HG03139 (cell line): ENCODE measurements around the gene ALDH5A1.

Source experiments
- ATAC-seq: cut with Tn5 transposase; IDR thresholded peaks from one replicate; pipeline ENCODE4 v1.9.1; 2021; ENCODE audit not compliant: unreplicated experiment

Gene ALDH5A1

DNA sequence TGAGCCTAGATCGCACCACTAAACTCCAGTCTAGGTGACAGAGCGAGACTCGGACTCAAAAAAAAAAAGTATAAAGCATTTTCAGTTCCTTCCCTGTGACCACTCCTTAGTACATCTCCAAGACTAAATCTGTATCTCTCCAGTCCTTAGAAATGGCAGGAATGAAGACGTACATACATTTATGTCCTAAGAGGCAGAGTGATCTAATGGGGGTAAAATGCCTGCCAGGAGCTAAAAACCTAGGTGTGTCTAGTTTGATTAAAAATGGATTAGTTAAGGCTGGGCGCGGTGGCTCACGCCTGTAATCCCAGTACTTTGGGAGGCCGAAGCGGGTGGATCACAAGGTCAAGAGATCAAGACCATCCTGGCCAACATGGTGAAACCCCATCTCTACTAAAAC is 70.4 kb downstream of the ALDH5A1 start:
- no peak for ATAC-seq

DNA sequence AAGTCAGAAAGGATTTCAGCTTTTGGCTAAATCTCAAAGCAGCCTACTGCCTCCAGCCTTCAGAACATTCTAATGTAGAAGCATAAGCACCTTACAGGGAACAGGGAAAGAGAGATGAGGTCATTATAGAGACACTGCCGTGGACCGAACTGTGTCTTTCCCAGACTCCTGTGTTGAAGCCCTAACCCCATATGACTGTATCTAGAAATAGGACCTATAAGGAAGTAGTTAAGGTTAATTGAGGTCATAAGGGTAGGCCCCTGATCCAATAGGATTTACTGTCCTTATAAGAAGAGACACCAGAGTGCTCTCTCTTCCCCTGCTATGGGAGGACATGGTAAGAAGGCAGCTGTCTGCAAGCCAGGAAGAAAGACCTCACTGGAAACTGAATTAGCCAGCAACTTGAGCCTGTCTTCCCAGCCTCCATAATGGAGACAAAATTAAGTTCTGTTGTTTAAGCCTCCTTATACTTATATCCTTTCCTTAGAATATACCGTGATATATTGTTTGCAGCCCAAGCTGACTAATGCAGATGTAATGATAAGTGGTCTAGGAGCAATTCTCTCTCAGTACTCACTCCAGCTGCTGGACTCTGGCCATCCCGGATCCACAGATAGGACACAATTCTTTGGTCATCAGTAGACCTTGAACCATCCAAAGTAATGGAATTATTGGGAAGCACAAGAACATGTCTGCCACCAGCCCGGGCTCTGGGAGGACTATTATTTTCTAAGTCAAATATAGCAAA is 71.4 kb downstream of the ALDH5A1 start:
- no peak for ATAC-seq

DNA sequence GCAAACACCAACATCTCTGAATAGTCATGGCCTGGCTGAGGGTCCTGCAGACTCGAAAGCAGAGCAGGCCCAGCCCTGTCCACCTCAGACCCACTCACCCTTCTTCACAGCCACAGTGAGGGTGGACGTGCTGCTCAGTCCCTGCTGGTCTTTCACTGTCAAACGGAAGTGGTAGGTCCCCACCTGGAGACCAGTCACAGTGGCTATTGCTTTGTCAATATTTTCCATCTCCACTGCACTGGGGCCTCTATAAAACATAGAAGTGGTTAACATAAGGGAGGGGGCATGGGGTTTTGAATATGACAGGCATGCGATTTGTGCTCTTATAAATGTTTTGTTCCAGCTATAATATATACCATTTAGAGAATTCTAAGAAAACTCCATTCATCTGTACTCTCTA is 73.9 kb downstream of the ALDH5A1 start:
- no peak for ATAC-seq

DNA sequence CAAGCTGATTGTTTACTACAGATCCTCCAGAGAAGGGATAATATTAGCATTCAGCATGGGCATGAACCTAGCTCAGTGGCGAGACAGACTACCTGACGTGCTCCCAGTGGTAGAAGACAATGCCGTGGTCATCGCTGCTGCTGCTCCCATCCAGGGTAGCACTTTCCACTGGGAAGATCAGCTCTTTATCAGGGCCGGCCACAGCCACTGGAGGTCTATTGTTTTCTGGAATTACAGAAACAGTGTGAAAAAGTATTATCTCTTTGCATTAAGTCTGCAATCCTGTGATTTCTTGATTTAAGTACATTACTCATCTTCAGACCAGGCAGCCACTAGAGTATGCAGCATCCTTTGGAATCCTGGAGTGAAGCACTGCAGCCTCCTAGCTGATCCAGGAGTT is 75.0 kb downstream of the ALDH5A1 start:
- no peak for ATAC-seq

DNA sequence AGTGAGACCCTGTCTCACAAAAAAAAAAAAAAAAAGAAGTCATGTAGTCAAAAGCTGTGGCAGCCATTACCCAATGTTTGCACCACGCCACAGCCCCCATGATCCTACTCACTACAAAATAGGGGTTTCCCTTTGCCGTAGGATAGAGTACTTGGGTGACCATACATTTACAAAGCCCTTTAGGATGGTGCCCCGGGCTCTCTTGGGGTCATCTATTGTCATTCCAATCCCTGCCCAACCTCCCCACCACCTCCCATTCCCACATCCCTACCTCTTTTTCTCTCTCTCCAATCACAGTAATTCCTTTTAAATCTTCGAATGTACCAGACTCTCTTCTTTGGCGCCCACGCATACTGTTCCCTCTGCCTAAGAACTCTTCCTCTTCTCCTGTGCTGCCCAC is 76.6 kb downstream of the ALDH5A1 start:
- no peak for ATAC-seq

DNA sequence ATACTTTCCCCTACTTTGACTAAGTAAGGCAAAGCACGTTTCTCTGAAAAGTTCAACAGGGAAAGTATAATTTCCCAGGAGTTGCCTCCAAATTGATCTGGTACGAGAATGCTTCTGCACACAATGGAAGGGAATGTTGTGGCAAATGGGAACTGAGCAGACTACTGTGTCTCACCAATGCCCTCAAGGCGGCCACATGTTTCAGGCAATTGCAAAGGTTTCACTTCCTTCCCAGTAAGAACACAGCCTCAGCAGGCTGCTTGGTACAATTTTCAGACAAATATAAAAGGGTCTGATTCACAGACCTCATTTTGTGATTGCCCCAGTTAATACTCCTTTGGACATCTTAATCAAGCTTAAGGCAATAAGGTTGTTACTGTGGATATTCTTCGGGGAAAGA is 80.0 kb downstream of the ALDH5A1 start:
- ATAC-seq, result peak; percentile 89

DNA sequence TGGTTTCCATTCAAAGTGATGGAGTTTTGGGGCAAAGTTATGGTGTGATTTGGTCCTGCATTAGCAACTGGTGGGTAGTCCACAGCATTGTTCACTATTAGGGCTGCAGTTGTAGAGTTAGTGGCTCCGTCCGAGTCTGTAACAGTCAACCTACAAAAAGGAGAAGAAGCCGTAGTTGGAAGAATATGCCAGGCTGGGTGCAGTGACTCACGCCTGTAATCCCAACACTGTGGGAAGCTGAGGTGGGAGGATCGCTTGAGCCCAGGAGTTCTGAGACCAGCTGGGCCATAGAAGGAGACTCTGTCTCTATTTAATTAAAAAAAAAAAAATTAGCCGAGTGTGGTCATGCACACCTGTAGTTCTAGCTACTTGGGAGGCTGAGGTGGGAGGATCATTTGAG is 81.7 kb downstream of the ALDH5A1 start:
- no peak for ATAC-seq

DNA sequence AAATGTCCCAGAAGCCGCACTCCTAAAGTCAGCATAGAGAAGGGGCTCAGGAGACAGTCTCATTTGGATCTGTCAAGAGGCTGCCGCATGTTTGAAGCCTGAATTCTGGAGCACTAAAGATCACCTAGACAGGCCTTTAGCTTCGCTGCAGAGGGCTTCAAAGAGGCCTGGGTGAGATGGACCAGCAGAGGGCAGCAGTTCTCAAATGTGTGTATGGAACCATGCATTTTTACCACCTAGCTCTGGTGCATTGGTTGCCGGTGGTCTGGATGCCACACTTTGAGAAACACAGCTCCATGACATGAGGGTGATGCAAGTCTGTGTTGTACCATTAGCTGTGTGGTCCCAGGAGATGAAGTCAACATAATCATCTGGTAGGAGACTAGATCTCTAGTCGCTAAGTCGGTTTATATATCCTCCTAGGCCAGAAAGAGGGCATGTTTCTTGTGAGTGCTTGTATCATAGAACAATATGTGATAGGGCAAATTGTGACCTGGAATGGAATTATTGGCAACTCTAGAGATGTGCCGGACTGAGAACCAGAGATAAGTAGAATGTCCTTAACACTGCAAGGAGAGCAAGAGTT is 86.4 kb downstream of the ALDH5A1 start:
- peak; percentile 59 for ATAC-seq

DNA sequence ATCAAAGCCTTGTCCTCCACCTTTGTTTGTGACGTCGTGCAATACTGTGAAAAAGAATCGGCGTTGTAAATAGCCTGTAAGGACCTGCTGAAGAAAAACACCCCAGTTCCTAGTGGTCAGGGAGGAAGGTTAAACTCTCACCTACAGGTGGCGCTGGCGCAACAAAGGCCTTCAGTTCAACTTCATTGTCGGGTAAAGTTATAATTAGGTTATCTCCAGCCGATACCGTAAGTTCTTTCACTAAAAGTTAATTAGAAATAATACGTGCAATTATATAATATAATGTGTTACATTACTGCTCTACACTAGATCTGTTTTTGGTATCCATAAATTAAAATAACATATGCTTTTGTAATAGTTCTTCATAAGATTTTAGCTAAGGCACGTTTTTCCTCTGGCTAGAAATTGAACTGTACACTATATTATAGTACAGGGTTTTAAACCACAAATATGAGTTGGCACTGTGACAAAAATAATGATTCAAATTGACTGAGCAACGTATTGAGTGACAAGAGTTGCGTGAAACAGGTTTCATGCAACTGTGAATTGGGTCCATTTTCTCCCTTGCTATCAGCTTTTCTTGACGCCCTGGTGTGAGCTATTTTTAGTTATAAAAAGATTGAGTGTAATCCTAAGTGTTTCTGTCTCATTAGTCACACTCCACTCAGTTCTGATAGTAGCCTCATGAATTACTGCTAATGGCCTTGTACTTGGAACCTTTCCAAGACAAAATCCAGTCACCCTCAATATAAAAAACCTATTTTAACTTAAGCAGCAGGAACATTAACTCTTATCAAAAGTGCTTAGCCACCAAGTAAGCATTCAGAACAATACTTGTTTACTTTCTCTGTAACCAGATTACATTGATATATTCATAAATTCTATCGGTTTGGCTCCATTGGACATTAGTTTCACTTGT is 89.0 kb downstream of the ALDH5A1 start:
- ATAC-seq, result peak; percentile 54

DNA sequence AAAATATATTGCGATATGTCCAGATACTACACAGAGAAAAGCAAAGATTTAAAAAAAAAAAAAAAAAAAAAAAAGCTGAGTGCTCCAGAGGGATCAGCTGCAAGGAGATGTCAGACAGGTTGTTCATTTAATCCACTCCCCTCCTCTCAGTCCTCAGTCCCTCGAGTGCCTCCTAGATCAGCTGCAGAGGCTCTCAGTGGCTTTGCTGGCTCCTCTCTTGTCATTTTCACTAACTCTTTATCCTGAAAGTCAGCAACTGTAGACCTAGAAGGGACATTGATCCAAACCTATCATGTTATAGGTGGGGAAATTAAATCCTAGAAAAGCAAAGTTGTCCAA is 89.6 kb downstream of the ALDH5A1 start:
- no peak for ATAC-seq
